HFFc6 (cell line): ENCODE results near the gene TENM3. TPM values are rescaled to one million over a fixed set of nuclear protein-coding genes. Genes with fewer than 3 reads are reported as not detected.

Experiments used
- DNase-seq: peaks from one replicate; pipeline ENCODE4 v3.0.0-alpha.2; 2018
- H3K27ac Mint-ChIP-seq: 2 replicates; pipeline ENCODE4 v1.8.0; 2020; ENCODE audit warnings: mild to moderate bottlenecking, mixed read lengths
- H3K27me3 Mint-ChIP-seq: 2 replicates; pipeline ENCODE4 v1.8.0; 2021; ENCODE audit warnings: mild to moderate bottlenecking, moderate library complexity, mixed read lengths; ENCODE audit not compliant: insufficient read depth
- H3K36me3 Mint-ChIP-seq: 2 replicates; pipeline ENCODE4 v1.8.0; 2021; ENCODE audit warnings: low read depth, mixed read lengths
- H3K4me1 Mint-ChIP-seq: 2 replicates; pipeline ENCODE4 v1.8.0; 2020; ENCODE audit warnings: low read depth, mixed read lengths
- H3K4me3 Mint-ChIP-seq: 2 replicates; pipeline ENCODE4 v1.8.0; 2020; ENCODE audit warnings: mild to moderate bottlenecking, moderate library complexity, mixed read lengths
- H3K9me3 Mint-ChIP-seq: 2 replicates; pipeline ENCODE4 v1.8.0; 2020; ENCODE audit warnings: mild to moderate bottlenecking, mixed read lengths
- total RNA-seq, 6 experiments: library from RNA; stranded (reverse); fragmentation: NEBNext Ultra II Directional; extraction: Animal tissue kit (Norgen Biotek cat#: 25700); gene quantifications; 2 replicates in 1 of 6; 3 replicates in 5 of 6; pipeline ENCODE4 v1.2.3, GENCODE V29; 2021
- TF ChIP-seq, protein P1 (sequence below): fragments of 200-600 bp; sonication (generic); IDR thresholded peaks from 2 replicates; pipeline ENCODE4 v1.5.0; 2021; ENCODE audit warnings: antibody characterized with exemption, mild to moderate bottlenecking

Gene TENM3
- total RNA-seq, 6 experiments from 2014 or later = 31.1 to 52.1 (median 42.0) TPM

DNA sequence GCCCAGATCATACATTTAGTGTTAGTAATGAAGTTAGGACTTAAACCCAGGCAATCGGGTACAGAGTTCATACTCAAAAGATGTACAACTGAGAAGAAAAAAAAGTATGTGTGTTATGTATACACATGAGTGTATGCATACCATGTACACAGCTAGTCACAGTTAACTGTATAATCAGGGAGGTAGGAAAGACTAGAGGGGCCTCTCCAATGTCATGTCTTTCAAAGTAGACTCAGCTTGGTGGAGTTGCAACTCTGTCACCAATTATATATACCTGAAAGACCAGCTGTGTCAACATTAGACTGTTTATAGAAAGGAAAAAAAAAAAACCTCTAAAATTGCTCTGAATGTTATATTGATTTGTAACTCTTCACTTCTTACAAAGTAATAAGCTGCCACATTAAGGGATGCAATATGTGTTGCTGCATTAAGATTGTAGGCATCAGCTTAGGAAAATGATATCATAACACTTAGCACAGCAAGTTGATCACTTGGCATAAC lies 506.5 kb downstream of the TENM3 start:
- TF ChIP-seq, protein P1, sequence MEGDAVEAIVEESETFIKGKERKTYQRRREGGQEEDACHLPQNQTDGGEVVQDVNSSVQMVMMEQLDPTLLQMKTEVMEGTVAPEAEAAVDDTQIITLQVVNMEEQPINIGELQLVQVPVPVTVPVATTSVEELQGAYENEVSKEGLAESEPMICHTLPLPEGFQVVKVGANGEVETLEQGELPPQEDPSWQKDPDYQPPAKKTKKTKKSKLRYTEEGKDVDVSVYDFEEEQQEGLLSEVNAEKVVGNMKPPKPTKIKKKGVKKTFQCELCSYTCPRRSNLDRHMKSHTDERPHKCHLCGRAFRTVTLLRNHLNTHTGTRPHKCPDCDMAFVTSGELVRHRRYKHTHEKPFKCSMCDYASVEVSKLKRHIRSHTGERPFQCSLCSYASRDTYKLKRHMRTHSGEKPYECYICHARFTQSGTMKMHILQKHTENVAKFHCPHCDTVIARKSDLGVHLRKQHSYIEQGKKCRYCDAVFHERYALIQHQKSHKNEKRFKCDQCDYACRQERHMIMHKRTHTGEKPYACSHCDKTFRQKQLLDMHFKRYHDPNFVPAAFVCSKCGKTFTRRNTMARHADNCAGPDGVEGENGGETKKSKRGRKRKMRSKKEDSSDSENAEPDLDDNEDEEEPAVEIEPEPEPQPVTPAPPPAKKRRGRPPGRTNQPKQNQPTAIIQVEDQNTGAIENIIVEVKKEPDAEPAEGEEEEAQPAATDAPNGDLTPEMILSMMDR = no peak
- Mint-ChIP-seq H3K36me3 (peaks cover 32% of the 10 kb centered on the region), H3K27ac (peak overlapping the region; percentile 66), H3K27me3 (no peaks in the 10 kb centered on the region; the same call in 1 of the 2 replicates), H3K9me3 (peaks cover 10% of the 10 kb centered on the region), H3K4me3 (0 out of 2 replicates have a peak overlapping the region, but pooled peaks have one; percentile 13), H3K4me1 (peaks cover 55% of the 10 kb centered on the region)
- DNase-seq = no peak

DNA sequence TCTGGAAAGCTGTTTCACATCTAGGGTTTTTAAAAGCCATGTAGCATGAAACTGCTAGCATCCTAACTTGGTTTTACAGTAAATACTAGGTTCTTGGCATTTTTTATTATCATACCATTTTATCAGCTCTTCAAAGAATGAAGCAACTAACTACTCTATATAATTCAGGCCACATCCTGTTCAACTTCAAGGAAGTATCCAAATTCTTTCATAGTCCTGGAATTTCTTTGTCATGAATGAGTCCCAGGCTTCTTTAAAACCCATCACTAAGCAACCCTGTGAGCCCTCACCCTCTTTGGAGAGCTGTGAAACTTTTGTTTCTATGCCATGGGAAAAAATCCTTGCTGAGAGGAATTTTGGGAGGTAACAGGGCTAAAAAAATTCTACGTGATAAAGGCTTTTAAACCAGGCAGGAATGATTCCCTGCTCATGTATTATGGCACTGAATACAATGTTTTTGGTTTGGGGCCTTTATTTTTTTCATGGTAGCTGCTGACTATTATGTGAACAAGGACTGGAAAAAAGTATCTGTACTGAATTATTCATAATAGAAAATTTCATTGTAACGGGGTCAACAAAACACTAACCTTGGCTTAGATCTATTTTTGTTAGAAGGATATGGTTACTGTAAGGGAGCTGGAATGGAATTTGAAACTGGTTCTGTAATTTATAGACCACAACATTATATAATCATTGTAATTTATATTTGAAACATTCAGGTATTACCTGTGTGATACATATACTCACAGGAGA lies 509.1 kb downstream of the TENM3 start:
- peaks cover 16% of the 10 kb centered on the region for H3K36me3 Mint-ChIP-seq
- H3K27me3 Mint-ChIP-seq = no peaks in the 10 kb centered on the region; the same call in none of the 2 replicates
- peak overlapping the region; percentile 64 for H3K4me3 Mint-ChIP-seq
- peaks cover 65% of the 10 kb centered on the region for H3K4me1 Mint-ChIP-seq
- H3K27ac Mint-ChIP-seq = peak overlapping the region; percentile 97
- DNase-seq = peak; percentile 89
- H3K9me3 Mint-ChIP-seq = no peaks in the 10 kb centered on the region
- TF ChIP-seq, protein P1 = no peak

DNA sequence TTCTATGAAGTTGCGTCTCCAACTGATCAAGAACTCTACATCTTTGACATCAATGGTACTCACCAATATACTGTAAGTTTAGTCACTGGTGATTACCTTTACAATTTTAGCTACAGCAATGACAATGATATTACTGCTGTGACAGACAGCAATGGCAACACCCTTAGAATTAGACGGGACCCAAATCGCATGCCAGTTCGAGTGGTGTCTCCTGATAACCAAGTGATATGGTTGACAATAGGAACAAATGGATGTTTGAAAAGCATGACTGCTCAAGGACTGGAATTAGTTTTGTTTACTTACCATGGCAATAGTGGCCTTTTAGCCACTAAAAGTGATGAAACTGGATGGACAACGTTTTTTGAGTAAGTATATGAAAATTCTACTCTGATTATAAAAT lies 511.7 kb downstream of the TENM3 start:
- no peak for DNase-seq

DNA sequence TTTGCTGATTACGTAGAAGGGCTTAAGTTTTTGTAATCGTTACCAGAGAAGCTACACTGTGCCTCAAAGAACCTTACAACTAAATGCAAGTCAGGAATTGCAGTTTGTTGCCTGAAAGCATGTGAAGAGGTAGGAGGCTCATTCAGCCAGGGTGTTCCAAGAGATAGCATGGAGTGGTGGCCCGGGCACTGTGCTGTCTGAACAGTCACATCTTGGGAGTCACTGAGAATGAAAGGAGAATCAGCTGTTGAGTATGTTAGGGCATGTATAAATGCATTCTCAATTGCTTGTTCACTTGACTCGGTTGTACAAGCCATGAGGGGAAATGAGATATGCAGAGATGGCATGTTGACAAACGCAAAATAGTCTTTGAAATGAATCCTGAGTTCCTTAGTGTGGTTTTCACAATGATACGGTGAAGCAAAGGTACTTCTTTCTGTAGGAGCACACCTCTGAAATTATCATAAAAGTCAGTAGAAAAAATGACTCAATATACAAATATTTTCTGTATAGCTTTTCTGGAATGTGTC lies 513.0 kb downstream of the TENM3 start:
- peaks cover 33% of the 10 kb centered on the region for H3K4me1 Mint-ChIP-seq
- TF ChIP-seq, protein P1 = no peak

More for the DNA sequence above, 511.7 kb downstream of the TENM3 start:
- peaks cover 46% of the 10 kb centered on the region for H3K4me1 Mint-ChIP-seq
- H3K4me3 Mint-ChIP-seq = no peak overlapping the region
- no peaks in the 10 kb centered on the region for H3K9me3 Mint-ChIP-seq
- H3K36me3 Mint-ChIP-seq = peaks cover 16% of the 10 kb centered on the region
- TF ChIP-seq, protein P1 = no peak
- H3K27ac Mint-ChIP-seq = no peak overlapping the region
- no peaks in the 10 kb centered on the region; the same call in none of the 2 replicates for H3K27me3 Mint-ChIP-seq

DNA sequence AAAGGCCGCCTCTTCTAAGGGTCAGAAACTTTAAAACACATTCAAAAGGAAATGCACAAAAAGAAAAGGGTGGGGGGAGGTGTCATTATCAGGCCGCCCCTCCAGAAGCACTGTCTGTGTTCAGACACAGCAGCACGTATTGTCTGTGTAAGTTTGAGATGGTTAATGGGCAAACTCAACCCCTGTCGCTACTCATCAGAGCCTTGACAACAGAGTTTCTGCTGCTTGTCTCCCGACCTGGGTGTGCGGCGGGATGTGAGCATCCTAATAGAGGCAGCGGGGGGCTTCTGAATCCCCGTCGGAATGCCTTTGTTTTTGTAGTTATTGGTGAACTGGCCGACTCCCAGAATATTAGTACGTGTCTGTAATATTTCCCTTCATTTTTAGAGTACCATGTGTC lies 515.1 kb downstream of the TENM3 start:
- Mint-ChIP-seq H3K4me3 (no peak overlapping the region), H3K27ac (no peak overlapping the region), H3K27me3 (no peaks in the 10 kb centered on the region; the same call in none of the 2 replicates), H3K4me1 (peaks cover 27% of the 10 kb centered on the region), H3K36me3 (peaks cover 16% of the 10 kb centered on the region), H3K9me3 (no peaks in the 10 kb centered on the region)
- TF ChIP-seq, protein P1 = no peak
- DNase-seq = no peak

More for the DNA sequence above, 513.0 kb downstream of the TENM3 start:
- DNase-seq = no peak
- Mint-ChIP-seq H3K27ac (0 out of 2 replicates have a peak overlapping the region, but pooled peaks have one; percentile 21), H3K4me3 (no peak overlapping the region), H3K27me3 (no peaks in the 10 kb centered on the region; the same call in none of the 2 replicates), H3K9me3 (no peaks in the 10 kb centered on the region), H3K36me3 (peaks cover 16% of the 10 kb centered on the region)
